Stomach (tissue), 9 donors: ENCODE measurements around the gene DHRS7. TPM values are rescaled to one million over a fixed set of nuclear protein-coding genes. Genes with fewer than 3 reads are reported as not detected.

Experiments
- DNase-seq, 2 donors: peaks; one replicate each; pipeline versions ENCODE4 v3.0.0 to v3.0.0-alpha.2; 2013 to 2019
- H3K27ac ChIP-seq, 5 donors: fragments of 200-600 bp in 4 of 5; sonication (generic) in 4 of 5; one replicate each; pipeline ENCODE4 v1.5.1; 2013 to 2019; ENCODE audit warnings: mild to moderate bottlenecking in 1 of 5, moderate library complexity in 1 of 5
- H3K27me3 ChIP-seq, 3 donors: fragments of 200-600 bp; sonication (generic); one replicate each; pipeline ENCODE4 v1.5.1; 2017 to 2019; ENCODE audit warnings: mixed run types in 1 of 3
- H3K36me3 ChIP-seq, 4 donors: fragments of 200-600 bp; sonication (generic); 1 replicate in 3 of 4; 2 replicates in 1 of 4; pipeline ENCODE4 v1.5.1; 2016 to 2019
- H3K4me1 ChIP-seq, 4 donors: fragments of 200-600 bp; sonication (generic); one replicate each; pipeline ENCODE4 v1.5.1; 2016 to 2019
- H3K4me3 ChIP-seq, 4 donors: fragments of 200-600 bp; sonication (generic) in 3 of 4; one replicate each; pipeline ENCODE4 v1.5.1; 2016 to 2019; ENCODE audit warnings: mild to moderate bottlenecking in 1 of 4
- H3K9me3 ChIP-seq, 4 donors: fragments of 200-600 bp; sonication (generic); one replicate each; pipeline ENCODE4 v1.5.1; 2016 to 2019
- CTCF ChIP-seq, 7 experiments: fragments of 450-650 bp in 4 of 7; fragments of 200-600 bp in 3 of 7; sonication (generic) in 3 of 7; IDR thresholded peaks; one replicate each; pipeline ENCODE4 v1.5.1; 2016 to 2019; ENCODE audit warnings: antibody characterized with exemption in 7 of 7, control low read depth in 2 of 7, mild to moderate bottlenecking in 1 of 7
- EP300 ChIP-seq: sonication (generic); formaldehyde crosslinking; IDR thresholded peaks from one replicate; pipeline ENCODE4 v1.6.1; 2017; ENCODE audit warnings: antibody characterized with exemption
- POLR2A ChIP-seq, 4 donors: fragments of 450-650 bp; IDR thresholded peaks; one replicate each; pipeline ENCODE4 v1.6.1; 2016; ENCODE audit warnings: antibody characterized with exemption in 4 of 4, control low read depth in 2 of 4, mild to moderate bottlenecking in 1 of 4, moderate library complexity in 1 of 4
- POLR2AphosphoS5 ChIP-seq, 3 donors: sonication (generic); formaldehyde crosslinking; IDR thresholded peaks; one replicate each; pipeline ENCODE4 v1.6.1; 2016; ENCODE audit warnings: antibody characterized with exemption in 3 of 3
- WGBS, 5 donors: extraction: QIAGEN DNeasy Blood & Tissue Kit in 3 of 5; methylation state at CpG; one replicate each; pipeline versions ENCODE4 v1.1.5 to v1.1.7; 2013 to 2018; 5-methylcytosine and 5-hydroxymethylcytosine counted together
- intact Hi-C: fragments of 100-400 bp; cut with DNase I; formaldehyde crosslinking; loops from one replicate; pipeline ENCODE4 v1.15.1; 2023; ENCODE audit warnings: low total_unique reads
- polyA plus RNA-seq, 3 donors: library from polyadenylated mRNA; stranded (reverse); fragments of 200-250 nt; gene quantifications; one replicate each; pipeline ENCODE4 v1.2.3, GENCODE V29; 2013
- total RNA-seq, 5 donors: library from RNA; depleted of rRNA; stranded (reverse); fragments of >200 nt; gene quantifications; one replicate each; pipeline versions ENCODE4 v1.1.0 to v1.2.3, GENCODE V29; 2014 to 2016
- donor health status: healthy with polysubstance abuse.
- donor health status: Bipolar disorder and iron deficiency.
- donor health status: healthy.

The DHRS7 gene
- total and polyA plus RNA-seq, 8 donors: 26.6 to 322 (median 102) TPM

GRCh38 chr14:60171690-60172089 lies 6.5 kb upstream of the DHRS7 start:
- Histone ChIP-seq H3K36me3 (no peaks in the 10 kb centered on the region), H3K4me3 (no peak overlapping the region), H3K9me3 (no peaks in the 10 kb centered on the region), H3K4me1 (no peaks in the 10 kb centered on the region), H3K27me3 (no peaks in the 10 kb centered on the region), H3K27ac (no peak overlapping the region)
- DNase-seq: no peak
- TF ChIP-seq POLR2AphosphoS5 (IDR thresholded peaks at IDR 0.05) (no peak), POLR2A (IDR thresholded peaks at IDR 0.05) (no peak), EP300 (no peak), CTCF (IDR thresholded peaks at IDR 0.05) (no peak)
- intact Hi-C loops: loop anchor here (5.0 kb wide), 1 partner anchor 204 kb away; no protein-coding TSS in a partner anchor
- 93 to 98% (median 95%) methylated on average over 2 of the region's 2 CpGs for WGBS, 5 donors

- TF ChIP-seq POLR2AphosphoS5 (IDR thresholded peaks at IDR 0.05): no peak
- TF ChIP-seq POLR2A (IDR thresholded peaks at IDR 0.05): no peak
- TF ChIP-seq EP300: no peak
- no peak for DNase-seq
- Histone ChIP-seq H3K27me3 (no peaks in the 10 kb centered on the region), H3K4me1 (peaks cover 0 to 7% (median 3%) of the 10 kb centered on the region in 4 donors), H3K9me3 (no peaks in the 10 kb centered on the region), H3K36me3 (no peaks in the 10 kb centered on the region), H3K4me3 (no peak overlapping the region), H3K27ac (no peak overlapping the region)
- WGBS, 5 donors: 91 to 97% (median 95%) methylated on average over 4 of the region's 4 CpGs
- intact Hi-C loops: loop anchor here (5.0 kb wide), 1 partner anchor 204 kb away; no protein-coding TSS in a partner anchor
These were observed 5.8 kb upstream of the DHRS7 start for GRCh38 chr14:60170948-60171347.

- Histone ChIP-seq H3K27me3 (no peaks in the 10 kb centered on the region), H3K4me3 (no peak overlapping the region), H3K27ac (no peak overlapping the region), H3K4me1 (peaks cover 0 to 13% (median 6%) of the 10 kb centered on the region in 4 donors), H3K9me3 (no peaks in the 10 kb centered on the region), H3K36me3 (no peaks in the 10 kb centered on the region)
- intact Hi-C loops: loop anchor here (5.0 to 10.0 kb wide), 2 partner anchors 75 to 202 kb away; partner anchors contain the start of gene PCNX4
- no peak for DNase-seq
- no peak for TF ChIP-seq EP300
- no peak for TF ChIP-seq POLR2AphosphoS5 (IDR thresholded peaks at IDR 0.05)
- no peak for TF ChIP-seq POLR2A (IDR thresholded peaks at IDR 0.05)
- TF ChIP-seq CTCF (IDR thresholded peaks at IDR 0.05): no peak
- 93 to 100% (median 94%) methylated on average over 3 of the region's 3 CpGs for WGBS, 5 donors
These were observed 4.5 kb upstream of the DHRS7 start for GRCh38 chr14:60169722-60170121.

GRCh38 chr14:60166142-60166541 lies 944 bp upstream of the DHRS7 start:
- Histone ChIP-seq H3K9me3 (no peaks in the 10 kb centered on the region), H3K4me1 (peaks cover 7 to 45% (median 27%) of the 10 kb centered on the region in 4 donors), H3K27me3 (no peaks in the 10 kb centered on the region), H3K4me3 (no peak overlapping the region), H3K36me3 (peaks cover 0 to 4% (median 0%) of the 10 kb centered on the region in 4 donors), H3K27ac (peak overlapping the region in 4 of 5 donors; percentile 90 to 99 (median 96))
- WGBS, 5 donors: 40 to 68% (median 67%) methylated on average over 3 of the region's 3 CpGs
- TF ChIP-seq EP300 (no peak), CTCF (IDR thresholded peaks at IDR 0.05) (no peak), POLR2AphosphoS5 (IDR thresholded peaks at IDR 0.05) (no peak), POLR2A (IDR thresholded peaks at IDR 0.05) (no peak)
- no peak for DNase-seq
- intact Hi-C loops: loop anchor here (10.0 kb wide), 1 partner anchor 71 kb away; the partner anchor contains the start of gene PCNX4

GRCh38 chr14:60165547-60165876 lies 314 bp upstream of the DHRS7 start:
- Histone ChIP-seq H3K9me3 (no peaks in the 10 kb centered on the region), H3K36me3 (peaks cover 0 to 4% (median 1%) of the 10 kb centered on the region in 4 donors), H3K4me1 (peaks cover 7 to 51% (median 27%) of the 10 kb centered on the region in 4 donors), H3K4me3 (peak overlapping the region; percentile 76 to 84 (median 79)), H3K27me3 (no peaks in the 10 kb centered on the region), H3K27ac (peak overlapping the region; percentile 90 to 99 (median 96))
- TF ChIP-seq EP300 (no peak), POLR2AphosphoS5 (IDR thresholded peaks at IDR 0.05) (no peak), POLR2A (IDR thresholded peaks at IDR 0.05) (no peak), CTCF (IDR thresholded peaks at IDR 0.05) (peak in 1 of 7 experiments; percentile 4)
- WGBS, 5 donors: 5 to 11% (median 6%) methylated on average over 4 of the region's 4 CpGs
- peak in 1 of 2 donors; percentile 12 for DNase-seq
- intact Hi-C loops: loop anchor here (10.0 kb wide), 1 partner anchor 71 kb away; the partner anchor contains the start of gene PCNX4
